H1 (cell line): ENCODE data around the gene AFF2. TPM values are rescaled to one million over a fixed set of nuclear protein-coding genes. Genes with fewer than 3 reads are reported as not detected.

ENCODE experiments used
- CTCF ChIA-PET: fragments of 300-600 bp; sonication (Branson Sonifier 250); formaldehyde crosslinking; loops from one replicate; lab custom pipeline; 2021; ENCODE audit not compliant: partially characterized antibody; lab: Charles Lee
- POLR2A ChIA-PET: fragments of 300-600 bp; sonication (Branson Sonifier 250); formaldehyde crosslinking; loops from one replicate; lab custom pipeline; 2021; ENCODE audit warnings: inconsistent platforms; ENCODE audit not compliant: partially characterized antibody; lab: Charles Lee
- DNase-seq, 2 experiments: peaks; one replicate each; pipeline versions ENCODE4 v3.0.0 to v3.0.0-alpha.2; 2010 to 2022; ENCODE audit warnings: low spot score in 2 of 2, low read depth in 1 of 2, mixed read lengths in 1 of 2
- FAIRE-seq: peaks from 2 replicates; lab custom pipeline; 2011; peaks lifted over from hg19 to GRCh38; lab: Jason Lieb, UNC
- H2AFZ ChIP-seq: 2 replicates; pipeline ENCODE4 v1.8.1; 2012; ENCODE audit warnings: low read length, inconsistent platforms
- H2AK5ac ChIP-seq: 2 replicates; pipeline ENCODE4 v1.6.1; 2013; ENCODE audit warnings: low read depth, low read length
- H2BK120ac ChIP-seq: replicated peaks from 2 replicates; pipeline ENCODE3; 2013; ENCODE audit warnings: low read depth, low read length, inconsistent platforms
- H2BK12ac ChIP-seq: 2 replicates; pipeline ENCODE4 v1.6.1; 2013; ENCODE audit warnings: low read depth, low read length
- H2BK15ac ChIP-seq: 2 replicates; pipeline ENCODE4 v1.6.1; 2013; ENCODE audit warnings: low read length
- H2BK20ac ChIP-seq: 2 replicates; pipeline ENCODE4 v1.6.1; 2013; ENCODE audit warnings: low read length
- H2BK5ac ChIP-seq: 2 replicates; pipeline ENCODE4 v1.6.1; 2013; ENCODE audit warnings: low read depth, low read length
- H3K14ac ChIP-seq: 2 replicates; pipeline ENCODE4 v1.6.1; 2013; ENCODE audit warnings: inconsistent platforms; ENCODE audit not compliant: insufficient read length
- H3K18ac ChIP-seq: 2 replicates; pipeline ENCODE4 v1.6.1; 2013; ENCODE audit warnings: low read length; ENCODE audit errors: extremely low read depth
- H3K23ac ChIP-seq: 2 replicates; pipeline ENCODE4 v1.6.1; 2013; ENCODE audit warnings: inconsistent platforms; ENCODE audit not compliant: insufficient read length
- H3K23me2 ChIP-seq: 2 replicates; pipeline ENCODE4 v1.6.1; 2013; ENCODE audit warnings: low read depth, low read length
- H3K27ac ChIP-seq: 2 replicates; pipeline ENCODE4 v1.6.1; 2011; ENCODE audit warnings: low read depth, low read length, inconsistent platforms
- H3K27me3 ChIP-seq, 4 experiments: replicated peaks in 1 of 4; 1 replicate in 1 of 4; 2 replicates in 3 of 4; pipeline versions ENCODE4 v1.6.1 to v1.8.1; 2011 to 2013; ENCODE audit warnings: low read length in 3 of 4, mild to moderate bottlenecking in 3 of 4, inconsistent platforms in 2 of 4, mixed read lengths in 2 of 4, moderate library complexity in 1 of 4; ENCODE audit not compliant: control insufficient read depth in 3 of 4, insufficient read depth in 3 of 4; ENCODE audit errors: extremely low read depth in 1 of 4
- H3K36me3 ChIP-seq, 4 experiments: 2 replicates each; pipeline versions ENCODE4 v1.6.1 to v1.8.1; 2011 to 2013; ENCODE audit warnings: mild to moderate bottlenecking in 4 of 4, low read length in 3 of 4, moderate library complexity in 2 of 4, control low read depth in 1 of 4, inconsistent platforms in 1 of 4; ENCODE audit not compliant: insufficient read depth in 4 of 4, control insufficient read depth in 2 of 4
- H3K4ac ChIP-seq: replicated peaks from 2 replicates; pipeline ENCODE3; 2013; ENCODE audit warnings: low read length, low read depth, mixed read lengths, inconsistent platforms; ENCODE audit not compliant: insufficient read length
- H3K4me1 ChIP-seq, 4 experiments: replicated peaks in 1 of 4; 1 replicate in 1 of 4; 2 replicates in 3 of 4; pipeline versions ENCODE4 v1.6.1 to v1.8.1; 2011 to 2013; ENCODE audit warnings: low read length in 3 of 4, inconsistent platforms in 2 of 4, mixed read lengths in 1 of 4; ENCODE audit not compliant: insufficient read depth in 4 of 4, control insufficient read depth in 3 of 4
- H3K4me2 ChIP-seq, 2 experiments: 2 replicates each; pipeline versions ENCODE4 v1.6.1 to v1.8.1; 2011 to 2013; ENCODE audit warnings: low read depth in 2 of 2, low read length in 2 of 2, control low read depth in 1 of 2, inconsistent platforms in 1 of 2, mild to moderate bottlenecking in 1 of 2; ENCODE audit not compliant: insufficient read depth in 1 of 2
- H3K4me3 ChIP-seq, 4 experiments: fragments of 200-600, 300-600 bp in 1 of 4; sonication (generic), shearing (Covaris generic), sonication (Bioruptor Twin) in 1 of 4; 2 replicates each; pipeline versions ENCODE4 v1.5.1 to v1.8.1; 2011 to 2016; ENCODE audit warnings: low read length in 4 of 4, low read depth in 3 of 4, control low read depth in 2 of 4, inconsistent platforms in 2 of 4, mild to moderate bottlenecking in 2 of 4, mixed read lengths in 1 of 4, moderate library complexity in 1 of 4; ENCODE audit not compliant: insufficient read depth in 2 of 4; ENCODE audit errors: extremely low read depth in 1 of 4
- H3K56ac ChIP-seq: replicated peaks from 2 replicates; pipeline ENCODE3; 2013; ENCODE audit warnings: low read depth, mild to moderate bottlenecking, mixed read lengths, low read length, inconsistent platforms; ENCODE audit not compliant: insufficient read length
- H3K79me1 ChIP-seq: 2 replicates; pipeline ENCODE4 v1.6.1; 2013; ENCODE audit warnings: low read depth, low read length, control low read depth
- H3K79me2 ChIP-seq, 2 experiments: 2 replicates each; pipeline versions ENCODE4 v1.6.1 to v1.8.1; 2012 to 2013; ENCODE audit warnings: low read length in 2 of 2, mild to moderate bottlenecking in 2 of 2, inconsistent platforms in 1 of 2; ENCODE audit not compliant: insufficient read depth in 2 of 2, control insufficient read depth in 1 of 2
- H3K9ac ChIP-seq, 4 experiments: replicated peaks in 1 of 4; 1 replicate in 1 of 4; 2 replicates in 3 of 4; pipeline versions ENCODE4 v1.6.1 to v1.8.1; 2011 to 2013; ENCODE audit warnings: low read depth in 3 of 4, low read length in 3 of 4, control low read depth in 2 of 4, mild to moderate bottlenecking in 2 of 4, moderate library complexity in 2 of 4, inconsistent platforms in 1 of 4; ENCODE audit errors: extremely low read depth in 1 of 4
- H3K9me3 ChIP-seq, 2 experiments: 2 replicates each; pipeline versions ENCODE4 v1.6.1 to v1.8.1; 2012 to 2013; ENCODE audit warnings: mild to moderate bottlenecking in 2 of 2, moderate library complexity in 2 of 2, control low read depth in 1 of 2, inconsistent platforms in 1 of 2, low read depth in 1 of 2, low read length in 1 of 2, mixed read lengths in 1 of 2; ENCODE audit not compliant: insufficient read depth in 2 of 2
- H4K20me1 ChIP-seq, 2 experiments: replicated peaks in 1 of 2; 2 replicates each; pipeline versions ENCODE3 to v1.8.1; 2011 to 2013; ENCODE audit warnings: inconsistent platforms in 2 of 2, low read length in 2 of 2, mild to moderate bottlenecking in 1 of 2; ENCODE audit not compliant: insufficient read depth in 2 of 2, control insufficient read depth in 1 of 2
- H4K5ac ChIP-seq: 2 replicates; pipeline ENCODE4 v1.6.1; 2013; ENCODE audit warnings: low read length, low read depth, mixed read lengths, inconsistent platforms; ENCODE audit not compliant: insufficient read length
- H4K8ac ChIP-seq: 2 replicates; pipeline ENCODE4 v1.8.0; 2013; ENCODE audit warnings: mild to moderate bottlenecking, moderate library complexity, low read length, inconsistent platforms; ENCODE audit not compliant: insufficient read depth; ENCODE audit errors: extremely low read depth
- H4K91ac ChIP-seq: replicated peaks from 2 replicates; pipeline ENCODE3; 2013; ENCODE audit warnings: low read length, mixed read lengths, inconsistent platforms; ENCODE audit not compliant: insufficient read length
- RBBP5 ChIP-seq: IDR thresholded peaks from 2 replicates; pipeline ENCODE4 v1.7.1; 2012; ENCODE audit warnings: low read depth, mild to moderate bottlenecking, inconsistent platforms, low read length, moderate library complexity, borderline replicate concordance
- WGBS, 2 experiments: shearing (Covaris generic) in 1 of 2; methylation state at CpG; one replicate each; pipeline versions ENCODE4 v1.1.6 to v1.1.7; 2013 to 2015; ENCODE audit warnings: low lambda C conversion rate in 2 of 2, mixed read lengths in 2 of 2, inconsistent platforms in 1 of 2, low coverage in 1 of 2, missing lambda C conversion rate in 1 of 2; ENCODE audit not compliant: insufficient replicate concordance in 2 of 2, insufficient coverage in 1 of 2, insufficient read length in 1 of 2; ENCODE audit errors: extremely low coverage in 1 of 2, missing lambda C conversion rate in 1 of 2; 5-methylcytosine and 5-hydroxymethylcytosine counted together
- polyA plus RNA-seq, 7 experiments: library from polyadenylated mRNA; depleted of rRNA in 3 of 7; stranded (reverse) in 5 of 7; unstranded in 2 of 7; fragments of >200 nt in 5 of 7; fragments of 200-250 nt in 2 of 7; gene quantifications; 1 replicate in 5 of 7; 2 replicates in 1 of 7; 4 replicates in 1 of 7; pipeline versions ENCODE4 v1.2.1 to v1.2.3, GENCODE V29; 2011 to 2013; ENCODE audit warnings: missing spikeins in 2 of 7, mixed read lengths in 2 of 7
- total RNA-seq: library from RNA; stranded (reverse); fragmentation: NEBNext Ultra II Directional; extraction: Animal tissue kit (Norgen Biotek cat#: 25700); gene quantifications from 2 replicates; pipeline ENCODE4 v1.2.1, GENCODE V29; 2021

The AFF2 gene
- total and polyA plus RNA-seq, 2 of the 8 experiments (the other 6 are each of a cell fraction or from before 2014, with no cell fraction given): 2.0 to 7.3 TPM

GRCh38 chrX:148871422-148872160 lies 371.2 kb downstream of the AFF2 start:
- no peak overlapping the region for H3K23ac ChIP-seq
- no peaks in the 10 kb centered on the region for H3K36me3 ChIP-seq
- H2AFZ ChIP-seq: no peak overlapping the region
- H3K9ac ChIP-seq: no peak overlapping the region
- ChIA-PET CTCF (no interaction called here), POLR2A (no interaction called here)
- no peaks in the 10 kb centered on the region for H4K20me1 ChIP-seq
- 94% methylated on average over 7 of the region's 7 CpGs; no CpG with 5 or more reads in 1 of the 2 experiments for whole genome bisulfite sequencing, 2 experiments
- H3K9me3 ChIP-seq: no peaks in the 10 kb centered on the region
- H3K56ac ChIP-seq: no peak overlapping the region
- FAIRE-seq (no peak), DNase-seq (no peak)
- no peak overlapping the region for H2BK5ac ChIP-seq
- H3K79me2 ChIP-seq: no peaks in the 10 kb centered on the region
- no peak overlapping the region for H4K8ac ChIP-seq
- H3K4me3 ChIP-seq: no peak overlapping the region
- H3K4ac ChIP-seq: no peak overlapping the region
- no peaks in the 10 kb centered on the region for H3K23me2 ChIP-seq
- no peak overlapping the region for H2BK120ac ChIP-seq
- H3K4me1 ChIP-seq: no peaks in the 10 kb centered on the region
- no peaks in the 10 kb centered on the region for H3K27me3 ChIP-seq
- H3K14ac ChIP-seq: no peak overlapping the region
- no peak overlapping the region for H4K91ac ChIP-seq
- no peak overlapping the region for H3K4me2 ChIP-seq
- H3K79me1 ChIP-seq: no peaks in the 10 kb centered on the region
- H2BK12ac ChIP-seq: no peak overlapping the region
- no peak overlapping the region for H3K27ac ChIP-seq
- no peak overlapping the region for H2BK15ac ChIP-seq
- H2AK5ac ChIP-seq: no peak overlapping the region
- H3K18ac ChIP-seq: no peak overlapping the region
- H2BK20ac ChIP-seq: no peak overlapping the region
- H4K5ac ChIP-seq: no peak overlapping the region
- TF ChIP-seq RBBP5: no peak
